Naive B cell (primary cell): ENCODE data around the gene CDK5RAP2. TPM values are rescaled to one million over a fixed set of nuclear protein-coding genes. Genes with fewer than 3 reads are reported as not detected.
"Not testable (repeated sequence)": the region's sequence is repeated elsewhere in the genome, so short reads cannot be mapped to it uniquely, and the experiment has no call there.

Source experiments
- ATAC-seq, 2 donors: fragments of 150-1000 bp; cut with Tn5 transposase; 2 replicates each; pipeline ENCODE4 v1.10.0; 2021; ENCODE audit warnings: low read depth in 2 of 2, mild to moderate bottlenecking in 2 of 2, moderate library complexity in 2 of 2
- DNase-seq: peaks from one replicate; pipeline ENCODE4 v3.0.0; 2022
- H3K27ac Mint-ChIP-seq, 6 donors: one replicate each; pipeline ENCODE4 v1.8.0; 2020 to 2022; ENCODE audit warnings: mild to moderate bottlenecking in 6 of 6, mixed read lengths in 6 of 6, moderate library complexity in 5 of 6, inconsistent platforms in 2 of 6
- H3K27me3 Mint-ChIP-seq, 3 donors: one replicate each; pipeline ENCODE4 v1.8.0; 2021 to 2022; ENCODE audit warnings: mixed read lengths in 3 of 3, mild to moderate bottlenecking in 1 of 3
- H3K36me3 Mint-ChIP-seq, 2 donors: one replicate each; pipeline ENCODE4 v1.8.0; 2020 to 2022; ENCODE audit warnings: mixed read lengths in 2 of 2, inconsistent platforms in 1 of 2, mild to moderate bottlenecking in 1 of 2
- H3K4me1 Mint-ChIP-seq, 3 donors: one replicate each; pipeline ENCODE4 v1.8.0; 2020 to 2022; ENCODE audit warnings: mixed read lengths in 3 of 3, inconsistent platforms in 1 of 3, mild to moderate bottlenecking in 1 of 3, moderate library complexity in 1 of 3
- H3K4me3 Mint-ChIP-seq, 8 donors: one replicate each; pipeline ENCODE4 v1.8.0; 2020 to 2022; ENCODE audit warnings: mild to moderate bottlenecking in 8 of 8, mixed read lengths in 8 of 8, moderate library complexity in 8 of 8, inconsistent platforms in 2 of 8
- H3K9me3 Mint-ChIP-seq, 7 donors: one replicate each; pipeline ENCODE4 v1.8.0; 2020 to 2022; ENCODE audit warnings: mixed read lengths in 7 of 7, mild to moderate bottlenecking in 5 of 7, inconsistent platforms in 2 of 7, moderate library complexity in 1 of 7
- polyA plus RNA-seq, 6 donors: library from polyadenylated mRNA; unstranded; fragments of 300-500 nt; fragmentation: Illumina TruSeq; gene quantifications; one replicate each; pipeline ENCODE4 v1.2.3, GENCODE V29; 2021; ENCODE audit warnings: low read depth in 6 of 6

The CDK5RAP2 gene
- polyA plus RNA-seq, 6 donors from 2014 or later, result 10.5 to 45.0 (median 26.7) TPM

DNA sequence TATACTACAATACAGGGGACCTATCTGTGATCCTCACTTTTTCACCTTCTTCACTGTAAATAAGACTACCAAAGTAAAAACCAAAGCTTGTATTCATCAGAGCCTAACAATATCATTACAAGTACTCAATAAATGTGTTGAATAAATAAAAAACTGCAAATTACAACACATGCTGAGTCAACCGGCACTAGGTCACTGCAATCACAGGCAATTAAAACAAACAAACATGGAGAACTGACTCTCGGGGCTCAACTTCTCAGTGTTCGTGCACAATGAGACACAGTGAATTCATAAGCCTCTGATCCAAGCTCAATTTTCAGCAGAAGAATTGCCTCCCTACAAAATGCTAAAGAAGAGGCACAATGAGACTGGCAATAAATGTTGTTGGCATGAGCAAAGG is 69.2 kb downstream of the CDK5RAP2 start:
- peaks cover 56 to 70% of the 10 kb centered on the region in 2 donors for H3K36me3 Mint-ChIP-seq
- no peak overlapping the region for H3K27ac Mint-ChIP-seq
- no peaks in the 10 kb centered on the region for H3K27me3 Mint-ChIP-seq

DNA sequence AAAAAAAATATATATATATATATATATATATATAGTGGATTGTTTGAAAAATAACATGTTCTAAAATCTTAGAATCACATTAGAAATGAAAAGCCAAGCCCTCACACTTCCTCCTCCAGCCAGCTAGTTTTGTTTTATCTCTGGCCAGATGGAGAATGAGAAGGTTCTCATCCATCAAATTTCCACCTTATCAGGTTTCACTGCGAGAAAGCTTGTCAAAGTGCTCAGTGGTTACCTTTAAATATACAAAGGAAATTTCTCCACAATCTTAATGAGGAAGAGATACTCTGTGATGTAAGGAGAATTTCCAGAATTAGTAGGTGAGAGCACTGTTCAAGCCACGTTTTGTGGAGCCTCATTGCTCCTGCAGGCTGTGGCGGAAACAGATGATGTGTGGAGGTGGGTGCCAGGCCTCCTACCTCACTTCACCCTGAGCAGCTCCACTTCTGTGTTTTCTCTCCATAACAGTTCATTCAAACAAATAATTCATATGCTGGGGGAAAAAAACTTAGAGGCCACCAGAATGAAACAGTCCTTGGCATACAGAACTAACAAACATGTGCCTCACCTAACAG is 71.9 kb downstream of the CDK5RAP2 start:
- H3K4me1 Mint-ChIP-seq, result peaks cover 0 to 3% (median 0%) of the 10 kb centered on the region in 3 donors
- ATAC-seq, result no peak
- no peak for DNase-seq
- peaks cover 0 to 13% (median 2%) of the 10 kb centered on the region in 7 donors for H3K9me3 Mint-ChIP-seq
- H3K36me3 Mint-ChIP-seq, result peaks cover 52% of the 10 kb centered on the region in 2 donors
- H3K27ac Mint-ChIP-seq, result no peak overlapping the region
- H3K27me3 Mint-ChIP-seq, result no peaks in the 10 kb centered on the region
- H3K4me3 Mint-ChIP-seq, result peak overlapping the region in 1 of 8 donors; percentile 15

More for the DNA sequence above, 69.2 kb downstream of the CDK5RAP2 start:
- ATAC-seq (no peak), DNase-seq (no peak)
- Mint-ChIP-seq H3K4me3 (no peak overlapping the region), H3K4me1 (no peaks in the 10 kb centered on the region), H3K9me3 (peaks cover 0 to 13% (median 3%) of the 10 kb centered on the region in 7 donors)

DNA sequence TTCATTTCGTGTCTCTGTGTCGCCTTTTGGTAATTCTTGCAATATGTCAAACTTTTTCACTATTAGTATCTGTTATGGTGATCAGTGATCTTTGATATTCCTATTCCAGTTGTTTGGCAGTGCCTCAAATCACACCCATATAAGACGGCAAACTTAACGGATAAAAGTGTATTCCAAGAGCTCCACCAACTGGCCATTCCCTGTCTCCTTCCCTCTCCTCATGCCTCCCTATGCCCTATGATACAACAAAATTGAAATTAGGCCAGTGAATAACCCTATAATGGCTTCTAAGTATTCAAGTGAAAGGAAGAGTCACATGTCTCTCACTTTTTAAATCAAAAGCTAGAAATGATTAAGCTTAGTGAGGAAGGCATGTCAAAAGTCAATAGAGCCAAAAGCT is 74.8 kb downstream of the CDK5RAP2 start:
- Mint-ChIP-seq H3K4me3 (no peak overlapping the region), H3K27me3 (no peaks in the 10 kb centered on the region), H3K4me1 (peaks cover 0 to 16% (median 5%) of the 10 kb centered on the region in 3 donors), H3K36me3 (peaks cover 51 to 54% of the 10 kb centered on the region in 2 donors), H3K27ac (peak overlapping the region in 1 of 6 donors; percentile 6), H3K9me3 (peaks cover 0 to 13% (median 0%) of the 10 kb centered on the region in 7 donors)
- DNase-seq (no peak), ATAC-seq (no peak)

DNA sequence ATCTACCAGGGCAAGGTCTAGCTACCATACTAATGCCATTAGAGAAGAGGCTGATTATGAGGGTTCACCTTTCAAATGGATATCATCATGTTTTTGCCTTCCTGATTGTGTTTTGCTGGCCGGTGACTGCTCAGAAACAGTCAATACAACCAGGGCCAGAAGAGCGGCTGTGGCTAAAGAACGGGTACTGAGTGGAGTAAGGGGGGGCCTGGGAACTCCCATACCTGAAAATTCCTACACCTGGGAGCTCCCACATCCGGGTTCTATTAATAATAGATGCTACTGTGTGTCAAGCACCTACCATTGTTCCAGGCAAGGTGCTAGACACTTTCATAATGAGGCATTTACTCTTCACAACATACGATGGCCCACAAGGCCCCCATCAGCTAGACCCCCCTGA is 79.2 kb downstream of the CDK5RAP2 start:
- DNase-seq, result no peak
- H3K4me1 Mint-ChIP-seq, result peaks cover 0 to 16% (median 8%) of the 10 kb centered on the region in 3 donors
- peak overlapping the region in 1 of 6 donors; percentile 32 for H3K27ac Mint-ChIP-seq
- peaks cover 33 to 36% of the 10 kb centered on the region in 2 donors for H3K36me3 Mint-ChIP-seq
- H3K9me3 Mint-ChIP-seq, result peaks cover 0 to 4% (median 0%) of the 10 kb centered on the region in 7 donors
- no peak overlapping the region for H3K4me3 Mint-ChIP-seq
- no peak for ATAC-seq
- no peaks in the 10 kb centered on the region for H3K27me3 Mint-ChIP-seq

DNA sequence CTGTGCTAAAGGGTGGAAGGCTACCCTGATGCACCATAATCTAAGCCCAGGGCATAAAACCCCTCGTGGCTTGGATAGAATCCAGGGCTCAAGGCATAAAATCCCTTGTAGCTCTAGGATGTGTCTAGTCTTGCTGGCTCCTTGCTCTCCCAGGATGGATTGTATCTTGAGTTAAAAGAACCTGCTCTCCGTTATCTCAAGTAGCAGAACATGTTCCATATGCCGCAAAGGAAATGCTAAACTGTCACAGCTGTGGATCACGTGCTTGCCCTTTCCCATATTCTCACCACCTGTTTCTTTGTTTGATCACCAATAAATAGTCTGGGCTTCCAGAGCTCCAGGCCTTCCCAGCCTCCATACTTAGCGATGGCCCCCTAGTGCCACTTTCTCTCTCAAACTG is 82.1 kb downstream of the CDK5RAP2 start:
- H3K27ac Mint-ChIP-seq, result peak overlapping the region in 2 of 6 donors; percentile 17 to 39

DNA sequence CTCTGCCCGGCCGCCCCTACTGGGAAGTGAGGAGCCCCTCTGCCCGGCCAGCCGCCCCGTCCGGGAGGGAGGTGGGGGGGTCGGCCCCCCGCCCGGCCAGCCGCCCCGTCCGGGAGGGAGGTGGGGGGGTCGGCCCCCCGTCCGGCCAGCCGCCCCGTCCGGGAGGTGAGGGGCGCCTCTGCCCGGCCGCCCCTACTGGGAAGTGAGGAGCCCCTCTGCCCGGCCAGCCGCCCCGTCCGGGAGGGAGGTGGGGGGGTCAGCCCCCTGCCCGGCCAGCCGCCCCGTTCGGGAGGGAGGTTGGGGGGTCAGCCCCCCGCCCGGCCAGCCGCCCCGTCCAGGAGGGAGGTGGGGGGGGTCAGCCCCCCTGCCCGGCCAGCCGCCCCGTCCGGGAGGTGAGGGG is 83.5 kb downstream of the CDK5RAP2 start:
- Mint-ChIP-seq H3K4me1 (peaks cover 5 to 18% (median 8%) of the 10 kb centered on the region in 3 donors), H3K36me3 (peaks cover 20 to 31% of the 10 kb centered on the region in 2 donors)
- not testable (repeated sequence) for DNase-seq, H3K9me3 Mint-ChIP-seq, H3K27me3 Mint-ChIP-seq, H3K27ac Mint-ChIP-seq, H3K4me3 Mint-ChIP-seq, ATAC-seq

More for the DNA sequence above, 82.1 kb downstream of the CDK5RAP2 start:
- not testable (repeated sequence) for H3K9me3 Mint-ChIP-seq, DNase-seq, ATAC-seq, H3K4me3 Mint-ChIP-seq, H3K27me3 Mint-ChIP-seq
- Mint-ChIP-seq H3K4me1 (peaks cover 7 to 18% (median 8%) of the 10 kb centered on the region in 3 donors), H3K36me3 (peaks cover 27 to 44% of the 10 kb centered on the region in 2 donors)

DNA sequence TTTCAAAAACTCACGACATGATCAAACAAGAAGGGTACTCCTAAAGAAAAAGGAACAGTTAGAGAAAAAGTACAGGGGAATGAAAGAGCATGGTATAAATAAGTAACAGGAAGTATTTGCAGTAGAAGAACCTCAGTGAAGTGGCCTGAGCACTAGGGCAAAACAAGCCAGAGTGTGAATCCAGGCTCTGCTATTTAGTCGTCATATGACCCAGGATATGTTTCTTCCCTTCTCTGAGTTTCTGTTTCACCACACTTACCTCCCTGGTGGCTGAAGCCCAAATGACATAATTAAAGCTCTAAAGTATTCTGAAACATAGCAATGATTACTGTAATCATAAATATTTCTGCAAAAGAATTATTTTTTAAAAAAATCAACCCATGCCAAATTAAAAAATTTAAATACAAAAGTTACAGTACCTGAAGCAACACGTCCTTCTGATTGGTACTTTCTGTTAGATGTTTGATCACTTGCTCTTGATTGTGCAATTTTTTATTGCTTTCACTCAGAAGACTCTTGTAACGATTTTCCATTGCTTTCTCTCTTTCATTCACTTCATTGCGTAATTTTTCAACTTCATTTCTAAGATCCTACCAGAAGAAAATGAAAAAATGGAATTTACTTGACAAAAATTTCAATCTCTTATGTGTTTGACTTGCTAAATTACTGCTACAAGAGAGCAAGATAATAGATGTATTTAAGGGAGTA is 88.9 kb downstream of the CDK5RAP2 start:
- H3K9me3 Mint-ChIP-seq, result peaks cover 0 to 6% (median 3%) of the 10 kb centered on the region in 7 donors
- H3K27me3 Mint-ChIP-seq, result no peaks in the 10 kb centered on the region
- H3K27ac Mint-ChIP-seq, result peak overlapping the region; percentile 8 to 87 (median 68)
- H3K4me1 Mint-ChIP-seq, result peaks cover 7 to 15% (median 12%) of the 10 kb centered on the region in 3 donors
- DNase-seq (peak; percentile 1), ATAC-seq (peak; percentile 55 to 84)
- peak overlapping the region in 1 of 8 donors; percentile 3 for H3K4me3 Mint-ChIP-seq
- peaks cover 37 to 47% of the 10 kb centered on the region in 2 donors for H3K36me3 Mint-ChIP-seq

DNA sequence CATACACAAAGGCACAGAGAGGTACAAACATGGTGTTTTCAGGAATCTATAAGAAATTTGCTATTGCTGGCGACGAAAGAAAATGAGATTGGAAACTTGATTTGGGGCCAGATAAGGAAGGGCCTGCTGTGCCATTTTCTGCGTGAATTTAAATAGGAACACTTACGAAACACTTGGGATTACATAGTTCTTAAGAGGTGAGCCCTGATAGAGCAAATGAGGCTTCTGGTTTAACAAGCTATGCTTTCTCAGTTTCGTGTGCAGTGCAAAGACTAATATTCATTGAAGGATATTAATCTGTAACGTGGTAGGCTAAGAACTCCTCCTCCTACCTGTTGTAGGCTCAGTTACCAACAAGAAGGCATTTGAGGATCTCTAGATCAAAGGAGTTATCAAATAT is 93.1 kb downstream of the CDK5RAP2 start:
- Mint-ChIP-seq H3K9me3 (no peaks in the 10 kb centered on the region), H3K4me1 (peaks cover 4 to 11% (median 5%) of the 10 kb centered on the region in 3 donors), H3K27me3 (no peaks in the 10 kb centered on the region), H3K36me3 (peaks cover 42 to 45% of the 10 kb centered on the region in 2 donors), H3K27ac (no peak overlapping the region), H3K4me3 (no peak overlapping the region)
- no peak for ATAC-seq
- DNase-seq, result no peak

DNA sequence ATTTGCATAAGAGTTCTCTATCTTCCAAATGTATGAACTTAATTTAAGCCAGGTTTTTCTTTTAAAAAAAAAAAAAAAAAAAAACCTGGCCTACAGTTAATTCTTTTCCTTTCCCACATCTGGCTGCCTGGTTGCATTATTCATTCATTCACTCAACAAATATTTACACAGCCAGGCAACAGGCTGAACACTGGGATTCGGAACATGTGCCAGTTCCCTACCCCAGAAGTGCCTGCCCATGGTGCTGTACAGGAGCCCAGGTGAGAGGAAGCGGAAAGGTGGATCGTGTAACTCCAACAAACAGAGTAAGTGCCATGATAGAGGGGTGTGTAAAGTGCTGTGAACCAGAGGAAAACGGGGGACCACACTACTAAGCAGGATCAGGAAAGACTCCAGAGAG is 93.6 kb downstream of the CDK5RAP2 start:
- H3K27me3 Mint-ChIP-seq, result no peaks in the 10 kb centered on the region
- no peaks in the 10 kb centered on the region for H3K9me3 Mint-ChIP-seq
- peaks cover 4 to 9% (median 5%) of the 10 kb centered on the region in 3 donors for H3K4me1 Mint-ChIP-seq
- H3K4me3 Mint-ChIP-seq, result no peak overlapping the region
- DNase-seq (no peak), ATAC-seq (no peak)
- no peak overlapping the region for H3K27ac Mint-ChIP-seq
- peaks cover 42 to 45% of the 10 kb centered on the region in 2 donors for H3K36me3 Mint-ChIP-seq

DNA sequence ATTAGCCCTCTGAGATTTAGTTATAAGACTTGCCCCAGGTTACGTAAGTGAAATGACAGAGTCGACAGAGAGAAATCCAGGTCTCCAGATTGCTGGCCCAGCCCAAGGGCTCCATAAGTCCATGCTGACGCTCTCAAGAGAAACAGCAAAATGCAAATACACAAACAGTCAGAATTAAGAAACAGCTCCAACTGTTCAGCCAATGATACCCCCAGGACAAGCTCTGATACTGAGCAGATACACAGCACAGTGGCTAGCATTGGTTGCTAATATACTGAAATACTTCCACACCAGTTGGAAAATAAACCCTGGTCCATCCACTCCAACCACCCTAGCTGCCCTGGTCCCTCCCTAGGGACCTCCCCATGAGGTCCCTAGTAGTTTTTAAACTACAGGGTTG is 94.2 kb downstream of the CDK5RAP2 start:
- no peak for DNase-seq
- Mint-ChIP-seq H3K27ac (no peak overlapping the region), H3K4me3 (no peak overlapping the region), H3K9me3 (no peaks in the 10 kb centered on the region), H3K36me3 (peaks cover 42 to 43% of the 10 kb centered on the region in 2 donors), H3K4me1 (peaks cover 3 to 5% (median 4%) of the 10 kb centered on the region in 3 donors), H3K27me3 (no peaks in the 10 kb centered on the region)
- ATAC-seq, result no peak

DNA sequence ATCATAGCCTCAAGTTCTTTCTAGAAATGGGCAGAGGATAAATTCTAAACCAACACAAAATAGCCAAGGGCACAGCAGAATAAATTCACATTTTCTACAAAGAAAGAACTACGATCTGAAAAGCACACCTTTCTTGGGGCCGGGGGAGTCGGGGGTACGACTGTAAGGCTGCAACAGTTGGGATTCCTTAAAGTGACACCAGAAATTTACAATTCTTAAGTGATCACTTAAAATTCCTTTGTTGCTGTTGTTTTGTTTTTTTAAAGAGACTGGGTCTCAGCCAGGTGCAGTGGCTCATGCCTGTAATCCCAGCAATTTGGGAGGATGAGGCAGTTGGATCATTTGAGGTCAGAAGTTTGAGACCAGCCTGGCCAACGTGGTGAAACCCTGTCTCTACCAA is 95.8 kb downstream of the CDK5RAP2 start:
- H3K4me3 Mint-ChIP-seq, result no peak overlapping the region
- no peaks in the 10 kb centered on the region for H3K9me3 Mint-ChIP-seq
- no peaks in the 10 kb centered on the region for H3K27me3 Mint-ChIP-seq
- peaks cover 27 to 29% of the 10 kb centered on the region in 2 donors for H3K36me3 Mint-ChIP-seq
- H3K4me1 Mint-ChIP-seq, result no peaks in the 10 kb centered on the region
- no peak for DNase-seq
- no peak for ATAC-seq
- no peak overlapping the region for H3K27ac Mint-ChIP-seq

DNA sequence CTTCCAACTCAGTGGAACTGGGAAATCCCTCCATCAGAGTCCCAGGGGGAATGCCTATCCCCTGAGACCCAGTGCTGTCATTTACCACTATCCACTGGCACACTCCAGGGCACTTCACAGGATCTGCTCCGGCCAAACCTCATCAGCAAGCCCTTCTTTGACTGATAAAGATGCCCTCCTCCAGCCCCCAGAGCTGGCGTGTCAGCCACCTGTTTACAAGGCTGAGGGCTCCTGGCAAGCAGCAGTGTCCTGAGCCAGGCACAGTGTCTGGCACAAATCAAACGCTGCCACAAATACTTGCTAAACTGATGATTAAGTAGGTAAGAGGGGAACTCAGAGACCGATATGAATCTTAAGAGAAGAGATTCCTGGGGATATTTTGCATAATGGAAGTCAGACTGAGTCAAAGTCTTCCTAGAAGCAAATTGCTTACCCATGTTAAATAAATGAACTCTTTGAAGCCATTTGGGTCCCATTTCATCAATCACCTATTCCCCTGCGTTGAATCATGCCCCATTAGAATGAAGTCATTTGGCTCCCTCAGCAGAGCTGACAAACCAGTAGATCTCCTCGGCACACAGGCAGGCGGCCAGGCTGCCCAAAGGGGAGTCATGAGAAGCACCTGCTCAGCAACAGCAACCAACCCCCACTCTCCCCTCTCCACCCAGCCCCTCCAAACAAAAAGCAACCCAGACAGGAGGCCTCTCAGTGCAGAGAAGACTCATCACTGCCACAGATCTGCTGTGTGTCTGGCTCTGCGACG is 97.4 kb downstream of the CDK5RAP2 start:
- Mint-ChIP-seq H3K9me3 (no peaks in the 10 kb centered on the region), H3K4me1 (no peaks in the 10 kb centered on the region), H3K27me3 (no peaks in the 10 kb centered on the region), H3K4me3 (no peak overlapping the region), H3K27ac (peak overlapping the region in 2 of 6 donors; percentile 47 to 52), H3K36me3 (peaks cover 22 to 24% of the 10 kb centered on the region in 2 donors)
- DNase-seq, result no peak
- ATAC-seq, result no peak

DNA sequence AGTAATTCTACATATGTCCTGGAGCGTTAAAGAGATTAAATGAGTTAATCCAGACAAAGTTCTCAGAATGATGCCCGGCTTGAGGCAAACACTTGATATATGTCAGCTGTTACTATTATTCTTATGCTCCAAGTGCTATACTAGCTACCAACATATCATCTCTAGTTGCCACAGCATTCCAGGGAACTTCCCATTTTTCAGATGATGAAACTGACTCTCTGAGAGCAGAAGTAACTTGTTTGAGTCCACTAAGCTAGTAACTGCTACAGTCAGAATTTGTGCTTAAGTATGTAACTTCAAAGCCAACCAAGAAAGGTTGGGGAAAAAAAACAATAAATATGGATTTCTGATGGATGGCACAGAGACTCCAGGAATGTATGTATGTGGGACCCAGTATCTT is 98.1 kb downstream of the CDK5RAP2 start:
- no peaks in the 10 kb centered on the region for H3K4me1 Mint-ChIP-seq
- H3K27ac Mint-ChIP-seq, result no peak overlapping the region
- ATAC-seq (no peak), DNase-seq (no peak)
- H3K27me3 Mint-ChIP-seq, result no peaks in the 10 kb centered on the region
- H3K4me3 Mint-ChIP-seq, result no peak overlapping the region
- no peaks in the 10 kb centered on the region for H3K9me3 Mint-ChIP-seq
- H3K36me3 Mint-ChIP-seq, result peaks cover 22 to 23% of the 10 kb centered on the region in 2 donors
